Posterior vena cava (tissue), 2 donors: ENCODE results near the gene PNPLA4. TPM values are rescaled to one million over a fixed set of nuclear protein-coding genes. Genes with fewer than 3 reads are reported as not detected.
A peak's percentile ranks its signal among the peaks of the same experiment; 100 is the strongest.

Experiments used
- DNase-seq: peaks from one replicate; pipeline ENCODE4 v3.0.0-alpha.2; 2020; ENCODE audit warnings: low spot score
- intact Hi-C, 2 donors: fragments of 100-400 bp; cut with DNase I; formaldehyde crosslinking; loops; one replicate each; pipeline versions ENCODE4 v1.14.1 to v1.14.2; 2022 to 2023
- long read RNA-seq, 2 donors: library from polyadenylated mRNA; unstranded; transcript quantifications; one replicate each; pipeline ENCODE4 v2.0.0, GENCODE V29; 2020 to 2021
- total RNA-seq, 2 donors: library from RNA; stranded (reverse); fragmentation: NEBNext Ultra II Directional; extraction: Animal tissue kit (Norgen Biotek cat#: 25700); gene quantifications; one replicate each; pipeline ENCODE4 v1.2.1, GENCODE V29; 2021
- donor health status: DM: yes; HTN: yes; CAD: no.
- donor health status: DM: yes; HTN: yes; CAD: no.

Gene PNPLA4
- 10 to 100 TPM; 10.3 to 12.4 TPM for total RNA-seq
- long read RNA-seq, donor 1, partial matches to known transcripts: 2 of 4 reads
- long read RNA-seq, donor 1, other reads (novel, unspliced or antisense): 1 of 4 reads
- long read RNA-seq, donor 2, transcript PNPLA4-201 (7 exons, 3,372 nt): major isoform, 10 of 13 reads
- long read RNA-seq, donor 2, partial matches to known transcripts: 0 of 13 reads
- long read RNA-seq, donor 2, other reads (novel, unspliced or antisense): 3 of 13 reads

- intact Hi-C loops: no loop called here
- peak; percentile 95 for DNase-seq
Observed at GRCh38 chrX:7927259-7928167, at the start of gene PNPLA4. PNPLA4 (minus strand) TSS chrX:7927413; CDS start chrX:7926119, 1,294 bp downstream.

DNA sequence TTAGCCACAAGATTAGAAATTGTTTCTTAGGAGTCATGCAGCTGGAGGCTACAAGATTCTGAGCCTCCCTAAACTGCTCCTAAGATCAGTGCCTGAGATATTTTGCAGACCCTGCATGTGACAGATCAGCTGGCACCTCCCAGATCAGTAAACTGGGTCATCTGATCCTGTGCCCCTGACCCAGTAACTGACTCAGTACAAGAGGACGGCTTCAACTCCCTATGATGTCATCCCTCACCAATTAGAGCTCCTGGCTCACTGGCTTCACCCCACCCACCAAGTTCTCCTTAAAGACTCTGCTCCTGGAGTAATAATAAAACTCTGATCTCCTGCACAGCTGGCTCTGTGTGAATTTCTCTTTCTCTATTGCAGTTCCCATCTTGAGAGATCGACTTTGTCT is 45.4 kb upstream of the PNPLA4 start:
- intact Hi-C loops: no loop called here
- DNase-seq: no peak

DNA sequence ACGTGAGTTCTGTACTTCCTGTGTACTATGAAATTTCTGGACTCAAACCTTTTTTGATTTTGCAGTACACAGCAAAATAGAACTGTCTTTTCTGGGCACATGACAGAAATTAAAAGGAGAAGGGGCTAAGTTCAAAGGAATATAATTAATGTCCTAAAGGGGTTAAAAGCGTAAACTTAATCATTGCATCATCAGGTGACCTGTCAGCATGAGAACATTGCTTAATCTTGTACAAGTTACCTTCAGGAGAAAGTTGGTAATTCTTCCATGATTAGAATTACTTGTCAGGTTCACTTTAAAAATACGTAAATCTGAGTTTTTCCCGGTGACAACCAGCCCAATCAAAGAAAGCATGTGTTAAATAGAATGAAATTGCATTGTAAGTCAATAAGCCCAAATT is 43.2 kb upstream of the PNPLA4 start:
- no peak for DNase-seq
- intact Hi-C loops: no loop called here

GRCh38 chrX:7965436-7965835 is 38.2 kb upstream of the PNPLA4 start:
- no peak for DNase-seq
- intact Hi-C loops: no loop called here

DNA sequence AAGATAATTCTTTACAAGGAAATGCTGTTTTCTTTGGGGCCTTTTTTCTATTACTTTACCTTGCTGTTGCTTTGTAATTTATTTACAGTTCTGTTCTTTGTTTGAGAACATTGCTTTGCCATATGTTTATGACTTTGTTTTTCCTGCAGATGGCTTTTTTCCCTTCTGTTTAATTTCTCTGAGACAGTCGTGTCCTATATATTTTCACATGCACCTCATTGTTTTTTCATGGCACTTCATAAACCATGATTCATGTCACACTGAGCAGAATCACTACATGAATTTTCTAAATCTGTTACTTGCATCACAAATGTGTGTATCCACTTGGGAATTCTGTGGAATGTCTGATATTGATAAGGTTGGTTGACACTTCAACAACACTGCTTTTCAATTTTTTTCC is 33.0 kb upstream of the PNPLA4 start:
- DNase-seq: no peak
- intact Hi-C loops: no loop called here

- intact Hi-C loops: no loop called here
- no peak for DNase-seq
Observed at GRCh38 chrX:7953446-7953845, 26.2 kb upstream of the PNPLA4 start.

GRCh38 chrX:7950865-7951264 is 23.7 kb upstream of the PNPLA4 start:
- DNase-seq: no peak
- intact Hi-C loops: no loop called here

- intact Hi-C loops: no loop called here
- DNase-seq: no peak
Observed at GRCh38 chrX:7948483-7948882, 21.3 kb upstream of the PNPLA4 start.

DNA sequence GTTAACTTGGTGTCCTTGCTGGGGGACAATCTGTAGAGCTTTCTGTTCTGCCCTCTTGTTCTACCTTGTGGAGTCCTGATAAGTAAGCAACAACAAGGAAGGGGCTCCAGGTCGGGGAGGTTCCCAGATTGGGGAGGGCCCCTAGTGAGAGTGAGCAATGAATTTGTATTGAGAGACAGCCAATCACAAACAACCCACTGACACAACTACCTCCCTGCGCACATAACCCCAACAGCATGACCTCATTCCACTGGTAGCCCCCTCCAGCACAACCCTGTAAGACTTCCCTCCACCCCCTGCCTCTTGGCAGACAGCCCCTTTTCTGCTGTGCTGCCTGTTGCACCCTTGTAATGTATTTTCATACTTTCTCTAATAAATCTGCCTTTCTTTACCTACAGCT is 19.7 kb upstream of the PNPLA4 start:
- no peak for DNase-seq
- intact Hi-C loops: no loop called here

- no peak for DNase-seq
- intact Hi-C loops: no loop called here
Observed at GRCh38 chrX:7943600-7944245, 16.5 kb upstream of the PNPLA4 start.

DNA sequence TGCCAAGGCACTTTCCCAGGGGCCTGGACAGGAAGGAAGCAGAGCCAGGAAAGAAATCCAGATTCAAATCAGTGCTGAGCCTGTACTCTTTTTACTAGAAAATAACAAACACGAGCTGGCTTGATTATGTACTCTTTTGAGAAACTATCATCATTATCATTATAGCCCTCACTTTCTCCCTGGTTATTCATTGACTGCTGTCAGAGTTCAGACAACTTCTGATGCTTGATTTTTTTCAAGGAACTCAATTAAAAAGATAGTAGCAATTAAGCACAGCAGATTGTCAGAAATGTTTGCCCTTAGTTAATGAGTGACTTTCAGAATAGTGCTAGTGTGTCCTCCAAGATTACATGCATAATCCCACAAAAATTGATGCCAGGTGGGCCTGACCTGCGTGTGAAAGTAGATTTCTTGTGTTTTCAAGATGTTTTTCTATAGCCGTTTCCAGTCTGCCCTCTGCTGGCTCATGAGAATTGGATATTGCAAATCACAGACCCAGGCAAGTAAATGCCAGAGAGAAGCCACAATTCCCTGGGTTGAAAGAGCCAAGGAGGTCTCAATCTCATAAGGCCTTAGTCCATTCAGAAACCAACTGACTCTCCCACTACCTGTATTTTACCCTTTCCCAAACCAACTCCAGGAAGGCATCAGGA is 14.3 kb upstream of the PNPLA4 start:
- intact Hi-C loops: no loop called here

DNA sequence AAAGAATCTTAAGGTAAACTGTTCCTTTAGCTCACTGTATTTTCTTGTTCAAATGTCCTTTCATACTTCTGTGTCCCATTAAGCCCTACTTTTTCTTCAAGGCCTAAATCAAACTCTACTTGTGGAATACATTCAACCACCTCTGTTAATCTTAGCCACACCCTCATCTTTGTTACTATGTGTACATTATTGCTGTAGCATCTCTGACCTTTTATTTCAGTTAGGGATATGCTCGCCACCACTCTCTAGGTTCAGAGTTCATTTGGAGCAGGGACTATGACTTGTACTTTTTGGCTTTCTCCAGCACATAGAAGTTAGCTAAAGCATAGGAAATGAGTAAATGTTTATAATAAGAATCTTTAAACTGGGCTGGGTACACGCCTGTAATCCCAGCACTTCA is 6.8 kb upstream of the PNPLA4 start:
- DNase-seq: no peak
- intact Hi-C loops: no loop called here

More for the DNA sequence above, 14.3 kb upstream of the PNPLA4 start:
- no peak for DNase-seq

DNA sequence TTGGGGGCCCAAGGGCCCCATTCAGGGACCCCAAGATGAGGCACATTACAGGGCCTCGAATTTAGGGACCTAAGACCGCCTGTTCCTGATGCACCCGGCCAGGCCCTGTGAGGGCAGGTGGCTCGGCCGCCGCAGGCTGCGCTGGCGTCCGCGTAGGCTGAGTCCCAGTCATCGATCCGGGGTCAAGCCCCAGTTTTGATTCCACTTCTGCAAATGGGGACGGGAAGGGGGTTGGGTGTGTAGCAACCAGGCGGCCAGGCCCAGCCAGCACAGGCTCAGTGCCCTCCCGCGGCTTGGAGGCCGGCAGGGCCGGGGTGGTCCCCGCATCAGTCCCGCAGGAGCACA is 327 bp downstream of the PNPLA4 start:
- intact Hi-C loops: no loop called here
- DNase-seq: no peak

GRCh38 chrX:7926501-7926900 is 712 bp downstream of the PNPLA4 start:
- no peak for DNase-seq
- intact Hi-C loops: no loop called here

DNA sequence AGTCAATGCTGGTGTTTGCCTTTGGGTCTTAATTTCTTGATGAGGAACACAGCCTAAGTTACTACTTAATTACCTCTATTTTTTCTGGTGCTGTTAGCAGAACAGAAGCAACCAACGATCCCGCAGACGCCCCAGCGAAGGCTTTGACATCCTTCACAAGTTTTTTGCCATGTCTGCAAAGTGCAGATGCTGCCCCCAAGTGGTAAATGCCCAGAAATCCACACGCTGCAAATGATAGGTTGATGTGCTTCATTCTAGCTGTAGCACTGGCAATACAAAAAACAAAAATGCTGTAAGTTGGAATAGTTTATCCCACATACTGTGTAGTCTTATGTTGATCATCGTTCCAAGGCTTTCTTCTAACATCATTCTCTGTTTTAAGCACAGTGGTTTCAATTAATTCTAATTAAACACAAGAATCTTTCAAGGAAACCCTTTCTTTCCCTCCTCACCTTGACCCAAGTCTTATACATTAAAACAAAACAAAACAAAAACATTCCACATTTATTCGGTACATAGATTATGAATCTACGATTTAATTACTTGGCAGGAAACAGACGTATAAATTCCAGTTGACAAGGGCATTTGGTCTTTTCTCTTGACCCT is 1.2 kb downstream of the PNPLA4 start:
- no peak for DNase-seq
- intact Hi-C loops: no loop called here

GRCh38 chrX:7921750-7922149 is 5.5 kb downstream of the PNPLA4 start:
- no peak for DNase-seq
- intact Hi-C loops: no loop called here

- intact Hi-C loops: no loop called here
- DNase-seq: no peak
Observed at GRCh38 chrX:7908821-7909220, 18.4 kb downstream of the PNPLA4 start.

DNA sequence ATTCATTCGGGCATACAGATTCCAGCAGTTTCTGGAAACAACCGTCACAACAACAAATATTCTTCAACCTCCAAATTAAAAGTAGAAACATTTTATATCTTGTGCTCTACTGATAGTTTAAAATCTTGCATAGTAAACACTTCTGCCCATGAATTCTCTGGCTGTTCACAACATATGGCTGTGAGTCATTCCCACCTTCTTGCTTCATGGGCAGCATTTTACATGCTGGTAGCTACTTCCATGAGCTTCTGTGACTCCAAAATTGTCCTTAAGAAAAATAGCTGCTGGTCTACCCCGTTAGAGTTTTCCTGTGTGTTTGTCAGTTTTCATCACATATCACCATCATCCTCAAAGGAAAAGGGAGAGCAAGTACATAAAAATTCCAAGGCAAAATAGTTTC is 22.7 kb downstream of the PNPLA4 start:
- intact Hi-C loops: no loop called here
- no peak for DNase-seq

DNA sequence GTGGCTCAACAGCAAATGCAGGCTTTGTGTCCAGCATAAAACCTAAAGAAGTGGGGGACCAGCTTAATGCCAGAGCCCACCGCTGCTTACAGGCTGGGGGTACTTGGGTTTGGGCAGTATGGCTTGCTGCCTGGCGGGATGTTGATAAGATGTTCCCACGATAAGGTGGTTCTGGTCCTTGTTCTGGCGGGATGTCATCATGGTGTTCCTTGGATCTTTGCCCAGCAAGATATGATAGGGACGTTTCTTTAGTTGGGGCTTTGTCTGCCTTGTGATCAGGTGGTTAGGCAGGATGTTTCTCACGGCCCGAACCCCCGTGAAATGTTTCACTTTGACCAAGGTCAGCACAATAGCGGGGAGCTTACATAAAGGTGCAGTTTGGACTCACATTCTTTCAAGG is 35.3 kb downstream of the PNPLA4 start:
- no peak for DNase-seq
- intact Hi-C loops: no loop called here

DNA sequence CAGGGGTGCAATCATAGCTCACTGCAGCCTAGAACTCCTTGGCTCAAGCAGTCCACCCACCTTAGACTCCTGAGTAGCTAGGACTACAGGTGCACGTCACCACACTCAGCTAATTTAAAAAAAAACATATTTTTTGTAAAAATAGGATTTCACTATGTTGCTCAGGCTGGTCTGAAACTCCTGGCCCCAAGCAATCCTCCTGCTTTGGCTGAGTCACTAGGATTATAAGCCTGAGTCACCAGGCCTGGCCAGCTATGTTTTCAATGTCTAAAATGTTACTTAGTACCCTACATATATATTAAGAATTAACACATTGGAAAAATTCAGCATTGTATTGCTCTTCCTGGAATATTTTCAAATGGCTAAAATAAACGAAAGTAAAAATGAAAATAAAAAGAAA is 37.5 kb downstream of the PNPLA4 start:
- intact Hi-C loops: no loop called here
- DNase-seq: no peak
